ENCODE measurements around the gene SLC36A1.
A peak's percentile ranks its signal among the peaks of the same experiment; 100 is the strongest.

The SLC36A1 gene

GRCh38 chr5:151432210-151432609 lies 15.2 kb upstream of the SLC36A1 start:
- Mint-ChIP-seq H3K36me3 (no peaks in the 10 kb centered on the region), H3K27me3 (peaks cover 19 to 26% of the 10 kb centered on the region in 2 donors), H3K4me1 (peaks cover 9 to 11% of the 10 kb centered on the region in 2 donors), H3K4me3 (no peak overlapping the region), H3K9me3 (no peaks in the 10 kb centered on the region), H3K27ac (no peak overlapping the region)
- no peak for ATAC-seq (replicated peaks)
- no peak for DNase-seq

DNA sequence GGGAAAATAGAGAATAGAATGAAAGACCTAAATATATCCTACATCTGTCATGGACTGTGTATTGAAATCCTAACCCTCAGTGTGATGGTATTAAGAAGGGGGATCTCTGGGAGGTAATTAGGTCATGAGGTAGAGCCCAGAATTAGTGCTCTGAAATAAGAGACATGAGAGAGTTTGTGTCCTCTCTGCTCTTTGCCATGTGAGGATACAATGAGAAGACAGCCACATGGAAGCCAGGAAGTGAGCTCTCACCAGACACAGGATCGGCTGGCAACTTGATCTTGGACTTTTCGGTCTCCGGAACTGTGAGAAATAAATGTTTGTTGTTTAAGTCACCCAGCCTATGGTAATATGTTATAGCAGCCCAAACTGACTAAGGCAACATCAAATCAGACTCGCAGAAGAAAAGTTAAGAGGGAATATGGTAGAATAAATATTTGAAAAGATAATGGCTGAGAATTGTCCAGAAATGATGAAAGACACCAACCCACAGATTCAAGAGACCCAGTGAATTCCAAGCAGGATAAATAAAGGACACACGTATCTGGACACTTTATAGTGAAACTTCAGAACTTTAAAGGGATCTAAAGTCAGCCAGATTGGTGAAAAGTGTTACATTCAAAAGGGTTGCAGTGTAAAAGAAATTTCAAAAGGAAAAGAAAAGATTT lies 12.7 kb upstream of the SLC36A1 start:
- Mint-ChIP-seq H3K27ac (no peak overlapping the region), H3K4me1 (peaks cover 0 to 2% of the 10 kb centered on the region in 2 donors)
- no peak for ATAC-seq (replicated peaks)

DNA sequence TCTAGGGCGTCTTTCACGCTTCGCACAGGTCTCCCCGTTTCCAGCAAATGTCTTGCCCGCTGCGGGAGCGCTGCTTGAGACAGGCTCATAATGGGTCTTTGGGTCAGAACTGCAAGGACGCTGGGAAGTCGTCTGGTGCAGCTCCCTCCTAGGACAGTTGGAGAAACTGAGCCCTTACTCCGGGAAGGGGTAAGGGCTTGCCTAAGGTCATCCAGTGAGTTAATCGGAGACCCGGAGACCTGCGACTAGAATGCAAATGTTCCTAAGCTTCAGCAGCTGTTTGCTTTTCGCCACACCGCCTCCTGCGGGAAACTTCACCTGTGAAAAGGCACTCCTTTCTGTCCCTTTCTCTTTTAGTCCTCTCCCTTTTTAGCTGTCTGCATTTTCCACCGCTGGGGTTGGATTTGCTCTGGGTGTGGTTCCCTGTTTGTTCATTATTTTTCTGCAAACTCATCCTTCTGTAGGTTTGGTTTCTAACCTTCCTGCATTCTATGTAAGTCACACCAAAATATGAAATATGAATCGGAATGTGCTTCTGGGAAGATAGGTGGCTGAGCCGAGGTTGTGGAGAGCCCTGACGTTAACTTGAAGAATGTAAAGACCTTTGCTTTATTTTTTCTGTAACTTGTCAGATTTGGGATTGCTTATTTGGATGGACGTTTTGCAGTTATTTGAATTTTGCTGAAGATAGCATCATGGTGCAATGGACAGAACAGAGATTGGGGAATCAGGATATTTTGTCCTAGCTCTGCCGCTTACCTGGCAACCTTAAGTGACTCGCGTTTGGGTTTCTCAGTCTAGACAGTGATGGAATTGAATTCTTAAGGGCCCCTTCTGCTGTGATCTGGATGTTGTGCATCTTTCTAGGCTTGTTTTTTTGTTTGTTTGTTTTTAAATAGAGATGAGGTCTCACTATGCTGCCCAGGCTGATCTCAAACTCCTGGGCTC lies 909 bp downstream of the SLC36A1 start:
- H3K4me1 Mint-ChIP-seq: peaks cover 33 to 54% of the 10 kb centered on the region in 2 donors
- ATAC-seq (replicated peaks) (no peak), DNase-seq (no peak)
- H3K27me3 Mint-ChIP-seq: peaks cover 9 to 17% of the 10 kb centered on the region in 2 donors
- peak overlapping the region; percentile 95 to 98 for H3K4me3 Mint-ChIP-seq
- H3K27ac Mint-ChIP-seq: peak overlapping the region; percentile 96
- H3K9me3 Mint-ChIP-seq: no peaks in the 10 kb centered on the region
- peaks cover 9 to 10% of the 10 kb centered on the region in 2 donors for H3K36me3 Mint-ChIP-seq

More for the DNA sequence above, 12.7 kb upstream of the SLC36A1 start:
- no peak for DNase-seq
- H3K36me3 Mint-ChIP-seq: peaks cover 3 to 4% of the 10 kb centered on the region in 2 donors
- H3K4me3 Mint-ChIP-seq: no peak overlapping the region
- H3K27me3 Mint-ChIP-seq: peaks cover 28 to 43% of the 10 kb centered on the region in 2 donors
- peaks cover 3 to 4% of the 10 kb centered on the region in 2 donors for H3K9me3 Mint-ChIP-seq

GRCh38 chr5:151449297-151449696 lies 1.9 kb downstream of the SLC36A1 start:
- Mint-ChIP-seq H3K36me3 (peaks cover 9 to 13% of the 10 kb centered on the region in 2 donors), H3K27ac (no peak overlapping the region), H3K4me1 (peaks cover 33 to 57% of the 10 kb centered on the region in 2 donors), H3K4me3 (peak overlapping the region; percentile 95 to 98), H3K27me3 (peaks cover 9 to 10% of the 10 kb centered on the region in 2 donors), H3K9me3 (no peaks in the 10 kb centered on the region)
- no peak for ATAC-seq (replicated peaks)
- no peak for DNase-seq

- Mint-ChIP-seq H3K36me3 (peaks cover 10 to 14% of the 10 kb centered on the region in 2 donors), H3K27ac (no peak overlapping the region)
- ATAC-seq (replicated peaks): no peak
These were observed 2.4 kb downstream of the SLC36A1 start for GRCh38 chr5:151449839-151450238.

GRCh38 chr5:151450605-151451004 lies 3.2 kb downstream of the SLC36A1 start:
- H3K27me3 Mint-ChIP-seq: peaks cover 6% of the 10 kb centered on the region in 2 donors
- peaks cover 12 to 16% of the 10 kb centered on the region in 2 donors for H3K36me3 Mint-ChIP-seq
- ATAC-seq (replicated peaks) (peak; percentile 19 to 34), DNase-seq (no peak)
- no peaks in the 10 kb centered on the region for H3K9me3 Mint-ChIP-seq
- H3K4me1 Mint-ChIP-seq: peaks cover 36 to 64% of the 10 kb centered on the region in 2 donors
- H3K4me3 Mint-ChIP-seq: no peak overlapping the region
- H3K27ac Mint-ChIP-seq: no peak overlapping the region

More at GRCh38 chr5:151449839-151450238, 2.4 kb downstream of the SLC36A1 start:
- no peak for DNase-seq
- Mint-ChIP-seq H3K4me3 (peak overlapping the region in 1 of 2 donors; percentile 17), H3K9me3 (no peaks in the 10 kb centered on the region), H3K27me3 (peaks cover 9 to 10% of the 10 kb centered on the region in 2 donors), H3K4me1 (peaks cover 34 to 62% of the 10 kb centered on the region in 2 donors)

GRCh38 chr5:151451626-151452520 lies 4.5 kb downstream of the SLC36A1 start:
- H3K27ac Mint-ChIP-seq: peak overlapping the region; percentile 59
- ATAC-seq (replicated peaks): peak; percentile 80 to 84

DNA sequence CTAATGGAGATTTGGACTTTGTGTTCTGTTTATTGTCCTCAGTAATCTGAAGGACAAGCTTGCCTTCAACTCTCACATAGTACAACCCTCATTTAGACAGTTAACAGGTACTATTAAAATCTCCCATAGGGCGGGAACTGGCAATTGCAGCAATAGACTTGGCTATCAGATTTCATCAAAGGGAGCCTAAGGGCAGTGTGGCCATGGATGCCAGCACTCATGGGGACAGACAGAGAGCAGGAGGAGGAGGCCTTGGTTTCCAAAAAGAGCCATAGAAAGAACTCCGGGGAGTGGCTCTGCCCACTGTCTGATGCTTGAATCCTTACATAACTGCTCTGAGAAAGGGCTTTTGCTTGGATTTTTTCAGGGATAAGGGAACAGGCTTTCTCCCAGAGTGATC lies 6.8 kb downstream of the SLC36A1 start:
- Mint-ChIP-seq H3K9me3 (no peaks in the 10 kb centered on the region), H3K4me1 (peaks cover 28 to 54% of the 10 kb centered on the region in 2 donors), H3K4me3 (no peak overlapping the region), H3K36me3 (peaks cover 26 to 28% of the 10 kb centered on the region in 2 donors), H3K27me3 (no peaks in the 10 kb centered on the region), H3K27ac (peak overlapping the region; percentile 37)
- ATAC-seq (replicated peaks): no peak
- DNase-seq: no peak

More at GRCh38 chr5:151451626-151452520, 4.5 kb downstream of the SLC36A1 start:
- peak overlapping the region; percentile 57 to 63 for H3K4me3 Mint-ChIP-seq
- peaks cover 12 to 16% of the 10 kb centered on the region in 2 donors for H3K36me3 Mint-ChIP-seq
- H3K4me1 Mint-ChIP-seq: peaks cover 37 to 64% of the 10 kb centered on the region in 2 donors
- no peaks in the 10 kb centered on the region for H3K9me3 Mint-ChIP-seq
- no peaks in the 10 kb centered on the region for H3K27me3 Mint-ChIP-seq
- DNase-seq: peak; percentile 59

DNA sequence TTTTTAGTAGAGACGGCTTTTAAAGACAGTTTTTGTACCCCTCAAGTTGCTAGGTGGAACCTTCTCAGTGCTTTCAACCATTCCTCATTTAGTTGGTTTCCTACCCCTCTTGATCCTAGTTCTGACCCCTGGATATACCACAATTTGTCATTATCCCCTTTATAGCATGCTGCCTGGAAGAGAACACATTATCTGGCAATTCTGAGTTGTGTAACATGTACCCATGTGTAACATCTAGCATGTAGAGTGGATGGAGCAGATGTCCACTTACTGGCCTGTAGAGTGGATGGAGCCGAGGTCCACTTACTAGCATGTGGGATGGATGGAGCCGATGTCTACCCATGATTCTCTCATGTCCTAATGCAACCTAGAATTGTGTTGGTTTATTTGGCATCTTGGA lies 7.5 kb downstream of the SLC36A1 start:
- no peak overlapping the region for H3K27ac Mint-ChIP-seq
- H3K4me3 Mint-ChIP-seq: no peak overlapping the region
- H3K36me3 Mint-ChIP-seq: peaks cover 28 to 29% of the 10 kb centered on the region in 2 donors
- H3K27me3 Mint-ChIP-seq: no peaks in the 10 kb centered on the region
- no peaks in the 10 kb centered on the region for H3K9me3 Mint-ChIP-seq
- DNase-seq (no peak), ATAC-seq (replicated peaks) (no peak)
- H3K4me1 Mint-ChIP-seq: peaks cover 24 to 46% of the 10 kb centered on the region in 2 donors

DNA sequence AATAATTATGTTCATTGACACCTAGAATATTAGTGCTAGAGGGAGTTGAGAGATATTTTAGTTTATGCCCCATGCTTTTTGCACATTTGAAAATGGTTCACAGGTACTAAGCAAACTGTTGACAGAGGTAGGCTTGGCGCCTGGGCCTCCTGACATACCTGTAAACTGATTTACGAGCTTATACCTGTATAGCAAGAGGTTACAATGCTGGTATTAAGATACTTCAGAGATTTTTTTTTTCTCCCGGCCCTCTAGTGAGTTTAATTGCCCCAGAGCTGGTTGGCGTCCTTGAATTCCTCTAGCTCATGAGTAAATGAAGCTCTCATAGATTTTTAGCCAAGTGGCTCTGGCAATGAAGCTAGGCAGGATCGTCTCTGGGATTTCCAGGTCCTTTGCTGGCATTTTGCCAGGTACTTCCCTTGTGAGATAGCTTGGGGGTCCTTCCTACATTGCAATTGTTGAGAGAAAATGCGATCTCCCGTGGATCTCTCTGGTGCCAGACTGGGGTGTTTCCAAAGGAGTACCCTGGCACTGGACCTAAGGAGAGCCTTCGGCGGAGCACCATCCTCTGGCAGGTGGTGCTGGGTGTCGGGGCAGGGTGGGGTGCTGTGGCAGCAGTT lies 9.0 kb downstream of the SLC36A1 start:
- Mint-ChIP-seq H3K27ac (no peak overlapping the region), H3K4me3 (no peak overlapping the region), H3K9me3 (no peaks in the 10 kb centered on the region), H3K27me3 (no peaks in the 10 kb centered on the region), H3K36me3 (peaks cover 32 to 35% of the 10 kb centered on the region in 2 donors), H3K4me1 (peaks cover 18 to 40% of the 10 kb centered on the region in 2 donors)
- no peak for ATAC-seq (replicated peaks)
- DNase-seq: no peak

- no peak for DNase-seq
- no peak overlapping the region for H3K4me3 Mint-ChIP-seq
- ATAC-seq (replicated peaks): no peak
- no peaks in the 10 kb centered on the region for H3K27me3 Mint-ChIP-seq
- peaks cover 9 to 28% of the 10 kb centered on the region in 2 donors for H3K4me1 Mint-ChIP-seq
- H3K9me3 Mint-ChIP-seq: no peaks in the 10 kb centered on the region
- no peak overlapping the region for H3K27ac Mint-ChIP-seq
- H3K36me3 Mint-ChIP-seq: peaks cover 32 to 33% of the 10 kb centered on the region in 2 donors
These were observed 10.9 kb downstream of the SLC36A1 start for GRCh38 chr5:151458314-151458713.

- H3K27ac Mint-ChIP-seq: no peak overlapping the region
- H3K27me3 Mint-ChIP-seq: no peaks in the 10 kb centered on the region
- H3K9me3 Mint-ChIP-seq: no peaks in the 10 kb centered on the region
- peaks cover 8 to 20% of the 10 kb centered on the region in 2 donors for H3K4me1 Mint-ChIP-seq
- no peak for ATAC-seq (replicated peaks)
- no peak overlapping the region for H3K4me3 Mint-ChIP-seq
- DNase-seq: no peak
- H3K36me3 Mint-ChIP-seq: peaks cover 38 to 44% of the 10 kb centered on the region in 2 donors
These were observed 12.4 kb downstream of the SLC36A1 start for GRCh38 chr5:151459680-151460324.

DNA sequence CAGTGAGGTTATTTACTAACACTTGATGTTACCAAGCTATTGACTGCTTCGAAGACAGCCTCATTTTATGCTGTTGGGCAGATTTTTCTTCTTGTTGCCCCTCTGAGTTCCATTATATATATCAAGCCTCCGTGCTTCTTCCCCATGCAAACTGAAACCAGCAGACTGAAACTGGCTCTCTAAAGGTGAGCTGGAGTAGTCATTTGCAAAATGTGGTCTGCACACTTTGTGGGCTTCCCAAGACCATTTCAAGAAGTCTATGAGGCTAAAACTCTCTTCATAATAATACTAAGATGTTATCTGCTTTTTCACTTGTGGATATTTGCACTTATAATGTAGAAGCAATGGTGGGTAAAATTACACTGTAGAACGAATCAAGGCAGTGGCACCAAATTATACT lies 13.9 kb downstream of the SLC36A1 start:
- H3K36me3 Mint-ChIP-seq: peaks cover 47 to 56% of the 10 kb centered on the region in 2 donors

More for the DNA sequence above, 13.9 kb downstream of the SLC36A1 start:
- Mint-ChIP-seq H3K4me3 (no peak overlapping the region), H3K4me1 (peaks cover 7 to 17% of the 10 kb centered on the region in 2 donors), H3K9me3 (no peaks in the 10 kb centered on the region), H3K27ac (no peak overlapping the region), H3K27me3 (no peaks in the 10 kb centered on the region)
- no peak for DNase-seq
- ATAC-seq (replicated peaks): peak; percentile 87 to 91
